ENCODE data around the gene CORO7.

DNA sequence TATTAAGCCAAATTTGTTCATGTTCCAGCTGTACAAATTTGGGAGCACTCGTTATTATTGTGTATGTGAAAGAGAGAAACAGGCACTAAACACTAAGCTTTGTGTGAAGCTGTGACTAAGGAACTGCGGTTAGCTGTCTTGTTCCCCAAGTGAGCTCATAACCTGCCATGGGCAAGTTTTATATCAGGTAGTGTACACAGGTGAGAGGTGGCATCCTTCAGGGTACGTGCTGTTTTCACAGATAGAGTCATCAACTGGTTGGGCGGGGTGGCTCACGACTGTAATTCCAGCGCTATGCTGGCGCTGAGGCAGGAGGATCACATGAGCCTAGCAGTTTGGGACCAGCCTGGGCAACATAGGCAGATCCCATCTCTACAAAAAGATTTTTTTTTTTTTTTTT lies 12.1 kb upstream of the CORO7 start:
- TF ChIP-seq, protein P1, sequence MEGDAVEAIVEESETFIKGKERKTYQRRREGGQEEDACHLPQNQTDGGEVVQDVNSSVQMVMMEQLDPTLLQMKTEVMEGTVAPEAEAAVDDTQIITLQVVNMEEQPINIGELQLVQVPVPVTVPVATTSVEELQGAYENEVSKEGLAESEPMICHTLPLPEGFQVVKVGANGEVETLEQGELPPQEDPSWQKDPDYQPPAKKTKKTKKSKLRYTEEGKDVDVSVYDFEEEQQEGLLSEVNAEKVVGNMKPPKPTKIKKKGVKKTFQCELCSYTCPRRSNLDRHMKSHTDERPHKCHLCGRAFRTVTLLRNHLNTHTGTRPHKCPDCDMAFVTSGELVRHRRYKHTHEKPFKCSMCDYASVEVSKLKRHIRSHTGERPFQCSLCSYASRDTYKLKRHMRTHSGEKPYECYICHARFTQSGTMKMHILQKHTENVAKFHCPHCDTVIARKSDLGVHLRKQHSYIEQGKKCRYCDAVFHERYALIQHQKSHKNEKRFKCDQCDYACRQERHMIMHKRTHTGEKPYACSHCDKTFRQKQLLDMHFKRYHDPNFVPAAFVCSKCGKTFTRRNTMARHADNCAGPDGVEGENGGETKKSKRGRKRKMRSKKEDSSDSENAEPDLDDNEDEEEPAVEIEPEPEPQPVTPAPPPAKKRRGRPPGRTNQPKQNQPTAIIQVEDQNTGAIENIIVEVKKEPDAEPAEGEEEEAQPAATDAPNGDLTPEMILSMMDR (IDR thresholded peaks at IDR 0.05): no peak
- no peak for TF ChIP-seq EP300 (IDR thresholded peaks at IDR 0.05)
- TF ChIP-seq POLR2AphosphoS5 (IDR thresholded peaks at IDR 0.05): no peak
- no peak for TF ChIP-seq POLR2A (IDR thresholded peaks at IDR 0.05)

Measured in gastroesophageal sphincter (tissue), 3 donors.